ENCODE measurements around the gene PMEPA1. TPM values are rescaled to one million over a fixed set of nuclear protein-coding genes. Genes with fewer than 3 reads are reported as not detected.
"Not testable (repeated sequence)": the region's sequence is repeated elsewhere in the genome, so short reads cannot be mapped to it uniquely, and the experiment has no call there.

The PMEPA1 gene
- total RNA-seq, 1 experiment from 2014 or later = 17.8 TPM

DNA sequence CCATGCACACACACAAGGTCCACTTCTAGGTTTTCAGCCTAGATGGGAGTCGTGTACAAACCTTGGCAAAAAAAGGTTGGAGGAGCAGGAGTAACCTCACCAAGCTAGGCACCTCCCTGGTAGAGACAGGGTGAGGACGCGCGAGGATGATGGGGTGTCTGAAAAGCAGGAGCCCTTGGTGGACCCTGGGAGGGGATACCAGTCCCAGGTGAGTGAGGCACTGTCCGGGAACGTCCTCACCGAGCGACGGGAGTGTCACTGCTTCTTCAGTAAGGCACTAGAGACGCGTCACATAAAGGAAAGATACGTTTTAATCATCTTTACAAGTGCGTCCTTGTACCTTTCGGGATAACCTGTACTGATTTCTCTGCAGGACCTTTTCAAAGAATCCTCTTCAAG, 60.2 kb downstream of the PMEPA1 start:
- DNase-seq = no peak
- peaks cover 8% of the 10 kb centered on the region for H3K36me3 ChIP-seq (replicated peaks; ENCODE audit: control insufficient read depth, insufficient read depth, low read length)
- H3K27me3 ChIP-seq (ENCODE audit: control insufficient read depth, insufficient read depth, low read length) = no peaks in the 10 kb centered on the region
- H3K4me3 ChIP-seq (ENCODE audit: insufficient read depth, low read depth, low read length) = no peak overlapping the region

- peaks cover 8% of the 10 kb centered on the region for H3K36me3 ChIP-seq (replicated peaks; ENCODE audit: control insufficient read depth, insufficient read depth, low read length)
- no peak for DNase-seq
- no peaks in the 10 kb centered on the region for H3K27me3 ChIP-seq (ENCODE audit: control insufficient read depth, insufficient read depth, low read length)
- no peak overlapping the region for H3K4me3 ChIP-seq (ENCODE audit: insufficient read depth, low read depth, low read length)
Measured at GRCh38 chr20:57648878-57649616, 60.8 kb downstream of the PMEPA1 start.

DNA sequence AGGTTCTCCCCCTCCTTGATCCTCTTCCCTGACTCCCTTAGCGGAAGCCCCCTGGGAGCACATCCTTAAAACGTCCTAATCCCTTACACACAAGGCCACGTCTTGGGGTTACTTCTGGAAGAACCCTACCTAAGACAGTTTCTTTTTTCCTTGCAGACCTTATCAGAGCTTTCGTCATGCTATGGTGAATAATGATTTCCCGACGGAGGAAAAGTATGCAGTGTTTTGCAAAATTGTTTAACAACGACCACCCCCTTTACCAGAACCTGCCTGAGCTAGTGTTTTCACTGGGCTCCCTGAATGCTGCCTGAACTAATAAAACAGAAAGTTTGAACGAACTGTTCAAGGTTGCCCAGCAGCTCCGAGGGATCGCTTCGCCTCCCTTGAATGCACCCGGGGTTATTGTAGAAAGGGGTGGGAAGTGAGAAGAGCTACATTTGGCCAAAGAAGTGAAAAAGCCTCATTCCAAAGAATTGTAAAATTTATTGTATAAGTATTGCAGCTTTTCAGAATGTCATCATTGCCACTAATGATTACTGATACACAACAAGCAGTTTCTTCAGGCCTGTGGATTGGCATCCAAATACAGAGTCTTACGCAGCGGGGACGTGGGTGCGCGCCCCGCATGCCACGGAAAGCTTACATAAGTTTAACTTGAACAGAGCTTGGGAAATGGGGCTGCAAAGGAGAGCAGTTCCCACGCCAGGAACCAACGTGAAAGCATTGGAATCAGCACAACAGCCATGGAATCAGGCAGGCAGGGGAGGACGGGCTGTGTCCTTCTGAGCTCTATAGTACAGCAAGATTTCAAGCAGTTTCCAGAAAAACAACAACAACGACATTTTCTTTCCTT, 61.7 kb downstream of the PMEPA1 start:
- DNase-seq = no peak
- H3K27me3 ChIP-seq (ENCODE audit: control insufficient read depth, insufficient read depth, low read length) = no peaks in the 10 kb centered on the region
- peaks cover 7% of the 10 kb centered on the region for H3K36me3 ChIP-seq (replicated peaks; ENCODE audit: control insufficient read depth, insufficient read depth, low read length)
- H3K4me3 ChIP-seq (ENCODE audit: insufficient read depth, low read depth, low read length) = no peak overlapping the region

DNA sequence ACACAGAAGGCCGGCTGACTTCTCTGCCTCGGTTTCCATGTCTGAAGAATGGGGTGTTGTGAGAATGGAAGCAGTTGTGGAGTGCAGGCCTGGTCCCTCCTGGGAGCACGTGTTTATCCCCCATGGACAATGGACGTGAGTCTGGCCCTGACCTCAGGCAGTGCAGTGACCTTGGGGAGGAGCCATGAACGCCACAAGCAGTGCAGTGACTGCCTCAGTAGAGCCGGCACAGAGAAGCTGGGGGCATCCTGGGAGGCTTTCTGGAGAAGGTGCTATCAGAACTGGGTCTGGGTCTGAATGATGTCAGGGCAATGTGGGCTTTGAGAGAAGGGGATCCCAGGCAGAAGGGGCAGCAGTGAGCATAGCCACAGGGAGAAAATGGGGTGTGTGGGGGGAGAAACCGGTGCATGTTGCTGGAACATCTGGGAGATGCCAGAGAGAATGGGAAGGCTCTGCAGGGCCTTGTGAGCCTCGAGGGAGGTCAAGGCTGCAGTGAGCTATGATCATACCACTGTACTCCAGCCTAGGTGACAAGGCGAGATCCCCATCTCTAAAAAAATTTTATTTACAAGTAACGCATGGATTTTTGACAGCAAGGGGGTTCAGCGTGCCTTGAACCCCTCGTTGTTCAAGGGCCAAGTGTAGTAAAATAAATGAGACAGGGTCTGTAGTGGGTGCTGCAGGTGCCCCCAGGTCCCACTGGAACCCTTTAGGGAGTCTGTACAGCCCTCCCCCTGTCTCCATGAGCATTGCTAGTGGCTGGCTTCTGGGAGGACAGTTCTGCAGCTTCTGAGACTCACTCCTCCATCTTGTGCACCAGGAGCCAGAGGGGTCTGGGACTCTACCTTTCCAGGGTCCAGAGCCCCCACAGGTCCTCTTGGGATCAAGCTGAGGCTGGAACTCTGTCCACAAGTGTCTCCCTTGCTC, 62.5 kb downstream of the PMEPA1 start:
- H3K27me3 ChIP-seq (ENCODE audit: control insufficient read depth, insufficient read depth, low read length) = no peaks in the 10 kb centered on the region
- H3K36me3 ChIP-seq (replicated peaks; ENCODE audit: control insufficient read depth, insufficient read depth, low read length) = peaks cover 2% of the 10 kb centered on the region
- H3K4me3 ChIP-seq (ENCODE audit: insufficient read depth, low read depth, low read length) = no peak overlapping the region
- no peak for DNase-seq

DNA sequence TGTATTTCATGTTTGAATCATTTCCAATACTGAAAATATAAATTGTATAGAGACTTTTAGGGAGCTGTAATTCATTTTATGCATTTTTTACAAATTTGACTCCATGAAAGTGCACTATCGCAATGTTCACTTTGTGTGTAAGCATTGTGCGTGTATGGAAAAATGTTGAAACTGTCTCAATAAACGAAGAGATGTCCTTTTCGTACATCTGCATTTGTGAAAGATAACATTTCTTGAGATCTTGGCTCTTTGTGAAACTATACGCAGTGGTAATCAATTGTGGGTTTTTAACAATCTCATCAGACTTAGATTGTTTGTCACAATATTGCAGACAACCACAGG, 70.9 kb downstream of the PMEPA1 start:
- H3K36me3 ChIP-seq (replicated peaks; ENCODE audit: control insufficient read depth, insufficient read depth, low read length) = no peaks in the 10 kb centered on the region

DNA sequence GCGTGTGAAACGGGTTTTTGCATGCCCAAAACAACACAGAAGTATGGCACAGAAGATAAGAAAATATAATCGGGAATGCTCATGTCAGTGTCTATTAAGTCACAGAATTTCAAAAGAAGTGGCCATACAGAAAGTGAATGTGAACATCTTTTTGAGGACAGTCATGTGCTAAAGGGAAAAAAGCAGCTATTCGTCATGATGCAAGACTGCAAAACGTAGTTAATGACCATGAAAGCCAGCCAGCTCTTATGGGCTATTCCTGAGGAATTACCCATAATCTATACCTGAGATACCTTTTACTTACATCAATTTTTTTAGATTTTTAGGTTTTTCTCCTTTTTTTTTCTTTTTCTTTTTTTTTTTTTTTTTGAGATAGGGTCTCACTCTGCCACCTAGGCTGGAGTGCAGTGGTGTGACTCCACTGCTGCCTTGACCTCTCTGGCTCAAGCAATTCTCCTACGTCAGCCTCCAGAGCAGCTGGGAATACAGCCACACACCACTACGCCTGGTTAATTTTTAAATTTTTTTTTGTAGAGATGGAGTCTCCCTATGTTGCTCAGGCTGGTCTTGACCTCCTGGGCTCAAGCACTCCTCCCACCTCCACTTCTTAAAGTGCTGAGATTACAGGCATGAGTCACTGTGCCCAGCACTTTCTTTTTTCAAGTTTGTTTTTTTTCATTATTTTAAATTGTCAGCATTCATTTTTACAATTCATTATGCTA, 71.5 kb downstream of the PMEPA1 start:
- Histone ChIP-seq H3K27me3 (ENCODE audit: control insufficient read depth, insufficient read depth, low read length) (no peaks in the 10 kb centered on the region), H3K36me3 (replicated peaks; ENCODE audit: control insufficient read depth, insufficient read depth, low read length) (no peaks in the 10 kb centered on the region), H3K4me3 (ENCODE audit: insufficient read depth, low read depth, low read length) (no peak overlapping the region)
- no peak for DNase-seq

More for the DNA sequence above, 70.9 kb downstream of the PMEPA1 start:
- DNase-seq = no peak
- Histone ChIP-seq H3K4me3 (ENCODE audit: insufficient read depth, low read depth, low read length) (no peak overlapping the region), H3K27me3 (ENCODE audit: control insufficient read depth, insufficient read depth, low read length) (no peaks in the 10 kb centered on the region)

- no peak for DNase-seq
- Histone ChIP-seq H3K36me3 (replicated peaks; ENCODE audit: control insufficient read depth, insufficient read depth, low read length) (no peaks in the 10 kb centered on the region), H3K4me3 (ENCODE audit: insufficient read depth, low read depth, low read length) (no peak overlapping the region), H3K27me3 (ENCODE audit: control insufficient read depth, insufficient read depth, low read length) (no peaks in the 10 kb centered on the region)
Measured at GRCh38 chr20:57633945-57634491, 75.8 kb downstream of the PMEPA1 start.

GRCh38 chr20:57632286-57632685, 77.5 kb downstream of the PMEPA1 start:
- Histone ChIP-seq H3K36me3 (replicated peaks; ENCODE audit: control insufficient read depth, insufficient read depth, low read length) (no peaks in the 10 kb centered on the region), H3K27me3 (ENCODE audit: control insufficient read depth, insufficient read depth, low read length) (no peaks in the 10 kb centered on the region), H3K4me3 (ENCODE audit: insufficient read depth, low read depth, low read length) (no peak overlapping the region)
- no peak for DNase-seq

- H3K4me3 ChIP-seq (ENCODE audit: insufficient read depth, low read depth, low read length) = no peak overlapping the region
- no peaks in the 10 kb centered on the region for H3K36me3 ChIP-seq (replicated peaks; ENCODE audit: control insufficient read depth, insufficient read depth, low read length)
- no peak for DNase-seq
- no peaks in the 10 kb centered on the region for H3K27me3 ChIP-seq (ENCODE audit: control insufficient read depth, insufficient read depth, low read length)
Measured at GRCh38 chr20:57630061-57630460, 79.8 kb downstream of the PMEPA1 start.

GRCh38 chr20:57629491-57629901, 80.3 kb downstream of the PMEPA1 start:
- DNase-seq = not testable (repeated sequence)

DNA sequence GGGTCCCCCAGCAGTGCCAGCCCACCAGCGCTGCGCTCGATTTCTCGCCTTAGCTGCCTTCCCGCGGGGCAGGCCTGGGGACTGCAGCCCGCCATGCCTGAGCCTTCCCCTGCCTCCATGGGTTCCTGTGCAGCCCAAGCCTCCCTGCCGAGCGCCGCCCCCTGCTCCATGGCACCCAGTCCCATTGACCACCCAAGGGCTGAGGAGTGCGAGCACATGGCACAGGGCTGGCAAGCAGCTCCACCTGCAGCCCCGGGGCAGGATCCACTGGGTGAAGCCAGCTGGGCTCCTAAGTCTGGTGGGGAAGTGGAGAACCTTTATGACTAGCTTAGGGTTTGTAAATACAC, 80.9 kb downstream of the PMEPA1 start:
- not testable (repeated sequence) for H3K36me3 ChIP-seq (replicated peaks; ENCODE audit: control insufficient read depth, insufficient read depth, low read length); H3K27me3 ChIP-seq (ENCODE audit: control insufficient read depth, insufficient read depth, low read length); DNase-seq; H3K4me3 ChIP-seq (ENCODE audit: insufficient read depth, low read depth, low read length)

More at GRCh38 chr20:57629491-57629901, 80.3 kb downstream of the PMEPA1 start:
- H3K36me3 ChIP-seq (replicated peaks; ENCODE audit: control insufficient read depth, insufficient read depth, low read length); H3K27me3 ChIP-seq (ENCODE audit: control insufficient read depth, insufficient read depth, low read length); H3K4me3 ChIP-seq (ENCODE audit: insufficient read depth, low read depth, low read length): not testable (repeated sequence)

DNA sequence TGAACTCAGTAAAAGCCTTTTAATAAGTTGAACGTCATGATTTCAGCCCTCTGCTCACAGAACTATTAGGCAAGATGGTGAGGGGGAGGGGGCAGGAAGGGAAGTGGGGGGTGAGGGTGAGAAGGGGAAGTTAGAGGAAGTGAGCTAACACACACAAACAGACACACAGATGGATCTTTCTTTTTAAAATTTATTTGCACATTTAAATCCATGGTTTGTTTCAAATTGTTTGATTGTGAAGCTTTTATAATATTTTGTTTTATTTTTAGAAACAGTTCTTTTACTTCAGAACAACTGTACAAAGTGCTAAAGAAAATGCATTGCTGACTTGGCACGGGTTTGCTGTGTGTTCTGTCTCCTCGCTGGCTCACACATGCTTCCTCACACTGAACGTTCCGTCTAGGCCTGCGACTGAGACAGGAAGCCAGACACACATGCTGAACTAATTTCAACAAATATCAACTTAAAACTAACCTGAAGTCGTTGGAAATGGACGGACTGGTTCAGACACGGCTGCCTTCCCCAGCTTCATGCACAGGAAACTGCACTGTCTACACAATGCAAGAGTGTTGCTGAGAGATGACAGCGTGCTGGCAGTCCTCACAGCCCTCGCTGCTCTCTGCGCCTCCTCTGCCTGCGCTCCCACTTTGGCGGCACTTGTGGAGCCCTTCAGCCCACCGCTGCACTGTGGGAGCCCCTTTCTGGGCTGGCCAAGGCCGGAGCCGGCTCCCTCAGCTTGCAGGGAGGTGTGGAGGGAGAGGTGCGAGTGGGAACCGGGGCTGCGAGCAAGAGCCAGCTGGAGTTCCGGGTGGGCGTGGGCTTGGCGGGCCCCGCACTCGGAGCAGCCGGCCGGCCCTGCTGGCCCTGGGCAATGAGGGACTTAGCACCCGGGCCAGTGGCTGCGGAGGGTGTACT, 81.5 kb downstream of the PMEPA1 start:
- DNase-seq = no peak
- H3K27me3 ChIP-seq (ENCODE audit: control insufficient read depth, insufficient read depth, low read length) = no peaks in the 10 kb centered on the region
- H3K36me3 ChIP-seq (replicated peaks; ENCODE audit: control insufficient read depth, insufficient read depth, low read length) = no peaks in the 10 kb centered on the region
- H3K4me3 ChIP-seq (ENCODE audit: insufficient read depth, low read depth, low read length) = no peak overlapping the region

DNA sequence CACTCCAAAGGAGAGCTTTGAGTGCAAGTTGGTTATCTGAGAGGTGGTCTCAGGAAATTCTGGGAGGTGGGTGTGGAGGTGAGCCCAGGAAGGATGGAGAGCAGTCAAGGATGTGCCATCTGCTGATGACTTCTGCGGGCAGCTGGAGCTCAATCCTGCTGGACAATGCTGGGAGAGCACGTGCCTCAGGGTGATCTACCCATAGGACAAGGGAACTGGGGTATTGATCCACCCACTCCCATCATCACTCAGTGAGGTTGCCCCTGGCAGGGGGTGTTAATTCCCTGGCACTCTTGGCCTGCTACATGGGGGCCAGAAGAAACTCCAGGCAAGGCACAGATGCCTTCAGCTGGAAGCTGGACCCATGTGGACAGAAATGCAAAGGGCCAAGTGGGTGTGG, 82.5 kb downstream of the PMEPA1 start:
- no peak for DNase-seq
- H3K36me3 ChIP-seq (replicated peaks; ENCODE audit: control insufficient read depth, insufficient read depth, low read length) = no peaks in the 10 kb centered on the region

More for the DNA sequence above, 82.5 kb downstream of the PMEPA1 start:
- Histone ChIP-seq H3K27me3 (ENCODE audit: control insufficient read depth, insufficient read depth, low read length) (no peaks in the 10 kb centered on the region), H3K4me3 (ENCODE audit: insufficient read depth, low read depth, low read length) (no peak overlapping the region)

Data from H7 (cell line).